Hepatic stellate cell (primary cell): ENCODE results near the gene TTF2.
A peak's percentile ranks its signal among the peaks of the same experiment; 100 is the strongest.

ENCODE experiments used
- DNase-seq: peaks from one replicate; pipeline ENCODE4 v3.0.0; 2011; ENCODE audit warnings: low spot score

TTF2 gene

GRCh38 chr1:117059678-117060440 is at the start of gene TTF2:
TTF2 (plus strand) TSS chr1:117060326; CDS start chr1:117060347, 21 bp downstream.
- peak; percentile 99 for DNase-seq

- DNase-seq, result no peak
Measured at GRCh38 chr1:117011334-117011733, 48.8 kb upstream of the TTF2 start.

- DNase-seq, result no peak
Measured at GRCh38 chr1:117013309-117013858, 46.7 kb upstream of the TTF2 start.

- no peak for DNase-seq
Measured at GRCh38 chr1:117014209-117014608, 45.9 kb upstream of the TTF2 start.

GRCh38 chr1:117015724-117016123 is 44.4 kb upstream of the TTF2 start:
- no peak for DNase-seq

GRCh38 chr1:117017062-117017461 is 43.1 kb upstream of the TTF2 start:
- DNase-seq, result no peak

- no peak for DNase-seq
Measured at GRCh38 chr1:117017648-117018047, 42.5 kb upstream of the TTF2 start.

GRCh38 chr1:117020526-117021156 is 39.5 kb upstream of the TTF2 start:
- no peak for DNase-seq

- DNase-seq, result no peak
Measured at GRCh38 chr1:117022114-117022513, 38.0 kb upstream of the TTF2 start.

GRCh38 chr1:117025568-117025967 is 34.6 kb upstream of the TTF2 start:
- no peak for DNase-seq

- no peak for DNase-seq
Measured at GRCh38 chr1:117026361-117026760, 33.8 kb upstream of the TTF2 start.

GRCh38 chr1:117029685-117030084 is 30.4 kb upstream of the TTF2 start:
- no peak for DNase-seq

GRCh38 chr1:117030271-117030877 is 29.8 kb upstream of the TTF2 start:
- no peak for DNase-seq

- DNase-seq, result no peak
Measured at GRCh38 chr1:117032266-117032665, 27.9 kb upstream of the TTF2 start.

GRCh38 chr1:117032681-117033539 is 27.2 kb upstream of the TTF2 start:
- DNase-seq, result no peak

- DNase-seq, result no peak
Measured at GRCh38 chr1:117033772-117034171, 26.4 kb upstream of the TTF2 start.

GRCh38 chr1:117034791-117035290 is 25.3 kb upstream of the TTF2 start:
- DNase-seq, result no peak

GRCh38 chr1:117036018-117036461 is 24.1 kb upstream of the TTF2 start:
- no peak for DNase-seq

- DNase-seq, result no peak
Measured at GRCh38 chr1:117037802-117038201, 22.3 kb upstream of the TTF2 start.

GRCh38 chr1:117038236-117038635 is 21.9 kb upstream of the TTF2 start:
- no peak for DNase-seq

- no peak for DNase-seq
Measured at GRCh38 chr1:117044217-117044616, 15.9 kb upstream of the TTF2 start.

- DNase-seq, result no peak
Measured at GRCh38 chr1:117045644-117046043, 14.5 kb upstream of the TTF2 start.
